Neural cell (in vitro differentiated cells): ENCODE measurements around the gene NOL4L. TPM values are rescaled to one million over a fixed set of nuclear protein-coding genes. Genes with fewer than 3 reads are reported as not detected.
"Not testable (repeated sequence)": the region's sequence is repeated elsewhere in the genome, so short reads cannot be mapped to it uniquely, and the experiment has no call there.

Experiments used
- H2AFZ ChIP-seq: fragments of 200-600, 300-800 bp; sonication (generic), shearing (Covaris generic); 2 replicates; pipeline ENCODE4 v1.6.0; 2014; ENCODE audit warnings: low read depth, mild to moderate bottlenecking, antibody characterized with exemption, low read length, moderate library complexity
- H3F3A ChIP-seq: fragments of 200-600 bp; shearing (Covaris generic); 2 replicates; pipeline ENCODE4 v1.6.1; 2016; ENCODE audit warnings: mild to moderate bottlenecking, moderate library complexity, mixed read lengths, antibody characterized with exemption, low read length; ENCODE audit not compliant: insufficient read depth, poor library complexity, severe bottlenecking
- H3K27ac ChIP-seq: fragments of 200-600, 300-800 bp; sonication (generic), shearing (Covaris generic); 2 replicates; pipeline ENCODE4 v1.5.1; 2014; ENCODE audit warnings: mild to moderate bottlenecking, low read length, moderate library complexity
- H3K27me3 ChIP-seq: fragments of 300-800, 200-600 bp; sonication (generic), shearing (Covaris generic); 2 replicates; pipeline ENCODE4 v1.6.0; 2014; ENCODE audit warnings: mild to moderate bottlenecking, low read depth, low read length, moderate library complexity; ENCODE audit not compliant: insufficient read depth
- H3K36me3 ChIP-seq: fragments of 300-800, 200-600 bp; sonication (generic), shearing (Covaris generic); 2 replicates; pipeline ENCODE4 v1.5.1; 2014; ENCODE audit warnings: mild to moderate bottlenecking, antibody characterized with exemption, low read length, moderate library complexity; ENCODE audit not compliant: insufficient read depth
- H3K4me2 ChIP-seq: fragments of 300-800, 200-600 bp; sonication (generic), shearing (Covaris generic); 2 replicates; pipeline ENCODE4 v1.6.0; 2014; ENCODE audit warnings: mild to moderate bottlenecking, low read length
- H3K4me3 ChIP-seq: fragments of 300-800, 200-600 bp; sonication (generic), shearing (Covaris generic); 2 replicates; pipeline ENCODE4 v1.5.1; 2014; ENCODE audit warnings: mild to moderate bottlenecking, low read length, moderate library complexity
- H3K79me2 ChIP-seq: fragments of 200-600 bp; shearing (Covaris generic); replicated peaks from 2 replicates; pipeline ENCODE4 v1.6.0; 2014; ENCODE audit warnings: mild to moderate bottlenecking, low read length, moderate library complexity; ENCODE audit not compliant: insufficient read depth
- H3K9ac ChIP-seq: fragments of 300-800, 200-600 bp; sonication (generic), shearing (Covaris generic); 2 replicates; pipeline ENCODE4 v1.6.1; 2016; ENCODE audit warnings: mild to moderate bottlenecking, low read length, mixed read lengths
- H3K9me2 ChIP-seq: fragments of 200-600 bp; shearing (Covaris generic); 2 replicates; pipeline ENCODE4 v1.6.1; 2016; ENCODE audit warnings: mild to moderate bottlenecking, low read length, mixed read lengths; ENCODE audit not compliant: insufficient read depth
- H3K9me3 ChIP-seq: fragments of 200-600, 300-800 bp; sonication (generic), shearing (Covaris generic); 2 replicates; pipeline ENCODE4 v1.6.1; 2016; ENCODE audit warnings: mild to moderate bottlenecking, mixed run types, low read length, moderate library complexity, mixed read lengths
- H4K20me1 ChIP-seq: fragments of 200-600 bp; shearing (Covaris generic); 2 replicates; pipeline ENCODE4 v1.6.1; 2016; ENCODE audit warnings: mild to moderate bottlenecking, mixed run types; ENCODE audit not compliant: insufficient read depth
- EP300 ChIP-seq: fragments of 450-650 bp; conservative IDR thresholded peaks from 2 replicates; pipeline ENCODE4 v1.6.1; 2014; ENCODE audit warnings: antibody characterized with exemption, mild to moderate bottlenecking, moderate library complexity; ENCODE audit not compliant: poor library complexity, severe bottlenecking
- EZH2 ChIP-seq: fragments of 200-600, 300-800 bp; shearing (Covaris generic), sonication (generic); IDR thresholded peaks from 2 replicates; pipeline ENCODE4 v1.6.1; 2014; ENCODE audit warnings: antibody characterized with exemption, low read length, borderline replicate concordance, mild to moderate bottlenecking; ENCODE audit not compliant: insufficient read depth, poor library complexity, severe bottlenecking
- MXI1 ChIP-seq: fragments of 450-650 bp; conservative IDR thresholded peaks from 2 replicates; pipeline ENCODE4 v1.6.1; 2014; ENCODE audit warnings: antibody characterized with exemption, mild to moderate bottlenecking; ENCODE audit not compliant: poor library complexity, severe bottlenecking
- POLR2AphosphoS5 ChIP-seq: IDR thresholded peaks from 2 replicates; pipeline ENCODE4 v1.6.1; 2012
- RAD21 ChIP-seq: fragments of 450-650 bp; conservative IDR thresholded peaks from 2 replicates; pipeline ENCODE4 v1.6.1; 2014; ENCODE audit warnings: antibody characterized with exemption, mild to moderate bottlenecking, moderate library complexity
- SMC3 ChIP-seq: fragments of 450-650 bp; conservative IDR thresholded peaks from 2 replicates; pipeline ENCODE4 v1.6.1; 2014; ENCODE audit warnings: antibody characterized with exemption, mild to moderate bottlenecking, moderate library complexity; ENCODE audit not compliant: poor library complexity
- TAF1 ChIP-seq: IDR thresholded peaks from 2 replicates; pipeline ENCODE4 v1.6.1; 2012; ENCODE audit warnings: low read depth
- polyA plus RNA-seq: library from polyadenylated mRNA; depleted of rRNA; stranded (reverse); fragments of >200 nt; gene quantifications from 2 replicates; pipeline ENCODE4 v1.2.3, GENCODE V29; 2014
- TF ChIP-seq, protein P1 (sequence below): fragments of 450-650 bp; IDR thresholded peaks from 2 replicates; pipeline ENCODE4 v1.5.1; 2014; ENCODE audit warnings: antibody characterized with exemption, mild to moderate bottlenecking, moderate library complexity; ENCODE audit not compliant: poor library complexity, severe bottlenecking
- TF ChIP-seq, protein P2 (sequence below): IDR thresholded peaks from 2 replicates; pipeline ENCODE4 v1.6.1; 2012; ENCODE audit warnings: borderline replicate concordance

Gene NOL4L
- polyA plus RNA-seq, 1 donor from 2014 or later = 20.4 TPM

DNA sequence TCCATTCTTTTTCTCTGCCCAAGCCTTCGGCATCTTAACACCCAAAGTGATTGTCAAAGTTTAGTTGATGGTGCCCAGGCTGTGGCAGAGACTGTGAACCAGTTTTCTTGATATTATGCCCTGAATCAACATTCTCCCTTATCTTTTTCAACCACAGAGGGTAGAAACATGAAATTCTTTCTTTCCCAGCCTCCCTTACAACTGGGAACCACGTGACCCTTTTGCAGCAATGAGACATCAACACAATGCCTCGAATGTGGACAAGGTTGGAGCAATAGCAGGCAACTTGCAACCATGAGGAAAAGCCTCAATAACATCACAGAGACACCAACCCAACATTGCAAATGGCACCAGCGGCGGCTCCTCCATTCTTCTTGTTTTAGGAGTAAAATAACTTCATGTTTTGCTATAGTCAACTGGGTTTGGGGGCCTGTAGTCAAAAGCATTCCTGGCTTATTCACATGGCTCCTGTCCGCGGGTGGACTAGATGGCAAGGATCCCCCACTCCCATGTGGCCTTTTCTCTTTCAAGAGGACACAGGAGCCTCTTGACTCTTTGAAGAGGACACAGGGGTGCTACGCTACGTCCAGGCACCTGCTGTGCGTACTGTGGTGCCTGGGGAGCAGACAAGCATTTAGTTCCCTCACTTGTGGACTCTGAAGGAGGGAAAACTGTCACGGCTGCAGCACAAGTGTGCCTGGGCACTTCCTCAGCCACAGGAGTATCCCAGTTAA lies 90.5 kb downstream of the NOL4L start:
- H2AFZ ChIP-seq = no peak overlapping the region
- H3K9ac ChIP-seq = no peak overlapping the region
- no peak for TF ChIP-seq SMC3
- TF ChIP-seq POLR2AphosphoS5 = no peak
- TF ChIP-seq, protein P1, sequence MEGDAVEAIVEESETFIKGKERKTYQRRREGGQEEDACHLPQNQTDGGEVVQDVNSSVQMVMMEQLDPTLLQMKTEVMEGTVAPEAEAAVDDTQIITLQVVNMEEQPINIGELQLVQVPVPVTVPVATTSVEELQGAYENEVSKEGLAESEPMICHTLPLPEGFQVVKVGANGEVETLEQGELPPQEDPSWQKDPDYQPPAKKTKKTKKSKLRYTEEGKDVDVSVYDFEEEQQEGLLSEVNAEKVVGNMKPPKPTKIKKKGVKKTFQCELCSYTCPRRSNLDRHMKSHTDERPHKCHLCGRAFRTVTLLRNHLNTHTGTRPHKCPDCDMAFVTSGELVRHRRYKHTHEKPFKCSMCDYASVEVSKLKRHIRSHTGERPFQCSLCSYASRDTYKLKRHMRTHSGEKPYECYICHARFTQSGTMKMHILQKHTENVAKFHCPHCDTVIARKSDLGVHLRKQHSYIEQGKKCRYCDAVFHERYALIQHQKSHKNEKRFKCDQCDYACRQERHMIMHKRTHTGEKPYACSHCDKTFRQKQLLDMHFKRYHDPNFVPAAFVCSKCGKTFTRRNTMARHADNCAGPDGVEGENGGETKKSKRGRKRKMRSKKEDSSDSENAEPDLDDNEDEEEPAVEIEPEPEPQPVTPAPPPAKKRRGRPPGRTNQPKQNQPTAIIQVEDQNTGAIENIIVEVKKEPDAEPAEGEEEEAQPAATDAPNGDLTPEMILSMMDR = no peak
- no peak for TF ChIP-seq EP300
- TF ChIP-seq, protein P2, sequence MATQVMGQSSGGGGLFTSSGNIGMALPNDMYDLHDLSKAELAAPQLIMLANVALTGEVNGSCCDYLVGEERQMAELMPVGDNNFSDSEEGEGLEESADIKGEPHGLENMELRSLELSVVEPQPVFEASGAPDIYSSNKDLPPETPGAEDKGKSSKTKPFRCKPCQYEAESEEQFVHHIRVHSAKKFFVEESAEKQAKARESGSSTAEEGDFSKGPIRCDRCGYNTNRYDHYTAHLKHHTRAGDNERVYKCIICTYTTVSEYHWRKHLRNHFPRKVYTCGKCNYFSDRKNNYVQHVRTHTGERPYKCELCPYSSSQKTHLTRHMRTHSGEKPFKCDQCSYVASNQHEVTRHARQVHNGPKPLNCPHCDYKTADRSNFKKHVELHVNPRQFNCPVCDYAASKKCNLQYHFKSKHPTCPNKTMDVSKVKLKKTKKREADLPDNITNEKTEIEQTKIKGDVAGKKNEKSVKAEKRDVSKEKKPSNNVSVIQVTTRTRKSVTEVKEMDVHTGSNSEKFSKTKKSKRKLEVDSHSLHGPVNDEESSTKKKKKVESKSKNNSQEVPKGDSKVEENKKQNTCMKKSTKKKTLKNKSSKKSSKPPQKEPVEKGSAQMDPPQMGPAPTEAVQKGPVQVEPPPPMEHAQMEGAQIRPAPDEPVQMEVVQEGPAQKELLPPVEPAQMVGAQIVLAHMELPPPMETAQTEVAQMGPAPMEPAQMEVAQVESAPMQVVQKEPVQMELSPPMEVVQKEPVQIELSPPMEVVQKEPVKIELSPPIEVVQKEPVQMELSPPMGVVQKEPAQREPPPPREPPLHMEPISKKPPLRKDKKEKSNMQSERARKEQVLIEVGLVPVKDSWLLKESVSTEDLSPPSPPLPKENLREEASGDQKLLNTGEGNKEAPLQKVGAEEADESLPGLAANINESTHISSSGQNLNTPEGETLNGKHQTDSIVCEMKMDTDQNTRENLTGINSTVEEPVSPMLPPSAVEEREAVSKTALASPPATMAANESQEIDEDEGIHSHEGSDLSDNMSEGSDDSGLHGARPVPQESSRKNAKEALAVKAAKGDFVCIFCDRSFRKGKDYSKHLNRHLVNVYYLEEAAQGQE = no peak

DNA sequence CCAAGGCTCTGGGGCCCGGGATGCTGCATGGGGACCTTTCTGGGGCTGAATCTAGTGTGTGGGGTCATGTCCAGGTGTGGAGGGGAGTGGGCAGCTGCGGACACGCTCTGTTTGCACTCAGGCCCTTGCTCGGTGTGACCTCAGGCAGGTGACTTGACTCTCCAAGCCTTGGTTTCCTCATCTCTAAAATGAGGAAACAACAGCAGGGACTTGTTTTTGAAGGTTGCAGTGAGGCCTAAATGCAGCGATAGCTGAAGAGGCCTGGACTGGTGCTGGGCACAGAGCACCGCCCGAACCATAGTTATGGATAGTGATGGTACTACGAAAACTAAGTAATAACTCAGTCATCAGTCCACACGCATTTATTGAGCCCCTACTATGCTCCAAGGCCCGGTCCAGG lies 91.8 kb downstream of the NOL4L start:
- H3F3A ChIP-seq = no peaks in the 10 kb centered on the region
- no peak overlapping the region for H3K27ac ChIP-seq
- no peaks in the 10 kb centered on the region for H3K36me3 ChIP-seq
- no peak overlapping the region for H2AFZ ChIP-seq
- H3K4me2 ChIP-seq = no peak overlapping the region
- H3K9me3 ChIP-seq = no peaks in the 10 kb centered on the region
- H3K27me3 ChIP-seq = no peaks in the 10 kb centered on the region
- no peak overlapping the region for H3K9ac ChIP-seq
- H3K4me3 ChIP-seq = no peak overlapping the region
- no peak for TF ChIP-seq SMC3
- no peak for TF ChIP-seq EP300
- no peak for TF ChIP-seq RAD21
- TF ChIP-seq, protein P2 = no peak
- TF ChIP-seq, protein P1 = no peak
- TF ChIP-seq EZH2 = no peak
- TF ChIP-seq MXI1 = no peak
- no peak for TF ChIP-seq TAF1
- TF ChIP-seq POLR2AphosphoS5 = no peak
- no peaks in the 10 kb centered on the region for H3K79me2 ChIP-seq
- no peaks in the 10 kb centered on the region for H3K9me2 ChIP-seq
- no peaks in the 10 kb centered on the region for H4K20me1 ChIP-seq

More for the DNA sequence above, 90.5 kb downstream of the NOL4L start:
- no peak overlapping the region for H3K27ac ChIP-seq
- H3K36me3 ChIP-seq = no peaks in the 10 kb centered on the region
- H3F3A ChIP-seq = no peaks in the 10 kb centered on the region
- no peaks in the 10 kb centered on the region for H3K27me3 ChIP-seq
- H3K4me2 ChIP-seq = no peak overlapping the region
- no peaks in the 10 kb centered on the region for H3K9me3 ChIP-seq
- H3K9me2 ChIP-seq = no peaks in the 10 kb centered on the region
- no peaks in the 10 kb centered on the region for H4K20me1 ChIP-seq
- H3K79me2 ChIP-seq = no peaks in the 10 kb centered on the region
- no peak overlapping the region for H3K4me3 ChIP-seq

DNA sequence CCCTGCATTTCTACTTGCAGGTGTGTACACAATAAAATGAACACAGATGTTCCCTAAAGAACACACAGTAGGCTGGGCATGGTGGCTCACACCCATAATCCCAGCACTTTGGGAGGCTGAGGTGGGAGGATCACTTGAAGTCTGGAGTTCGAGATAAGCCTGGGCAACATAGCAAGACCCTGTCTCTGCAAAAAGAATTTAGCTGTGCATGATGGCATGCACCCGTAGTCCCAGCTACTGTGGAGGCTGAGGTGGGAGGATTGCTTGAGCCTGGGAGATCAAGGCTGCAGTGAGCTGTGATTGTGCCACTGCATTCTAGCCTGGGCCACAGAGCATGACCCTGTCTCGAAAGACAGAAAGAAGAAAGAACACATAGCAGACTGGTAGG lies 93.4 kb downstream of the NOL4L start:
- H3K9ac ChIP-seq, H3K4me3 ChIP-seq, H3K4me2 ChIP-seq, H3K9me3 ChIP-seq, H3F3A ChIP-seq, H3K36me3 ChIP-seq, H4K20me1 ChIP-seq, H3K9me2 ChIP-seq, H3K27me3 ChIP-seq, H3K79me2 ChIP-seq, H2AFZ ChIP-seq, H3K27ac ChIP-seq: not testable (repeated sequence)
